BJ (cell line): ENCODE data around the gene STON2. TPM values are rescaled to one million over a fixed set of nuclear protein-coding genes. Genes with fewer than 3 reads are reported as not detected.

Experiments used
- CTCF ChIA-PET: fragments of 350-600 bp; formaldehyde crosslinking; extraction: SDS; loops from one replicate; lab custom pipeline; 2021; ENCODE audit warnings: antibody characterized with exemption, inconsistent platforms; lab: Yijun Ruan, JAX
- POLR2A ChIA-PET: fragments of 300-600 bp; sonication (Branson Sonifier 250); formaldehyde crosslinking; extraction: SDS; loops from one replicate; lab custom pipeline; 2021; ENCODE audit warnings: antibody characterized with exemption; lab: Charles Lee
- DNase-seq: peaks from one replicate; pipeline ENCODE4 v3.0.0-alpha.2; 2011; ENCODE audit warnings: low read depth
- H3K27me3 ChIP-seq: 2 replicates; pipeline ENCODE4 v1.6.0; 2011; ENCODE audit warnings: low read length; ENCODE audit not compliant: control insufficient read depth, insufficient read depth
- H3K36me3 ChIP-seq: 2 replicates; pipeline ENCODE4 v1.5.1; 2011; ENCODE audit warnings: low read length; ENCODE audit not compliant: control insufficient read depth, insufficient read depth
- H3K4me3 ChIP-seq: 2 replicates; pipeline ENCODE4 v1.5.1; 2011; ENCODE audit warnings: low read depth, mild to moderate bottlenecking, control low read depth, low read length
- CTCF ChIP-seq: IDR thresholded peaks from 2 replicates; pipeline ENCODE4 v1.5.1; 2011; ENCODE audit warnings: low read depth, mild to moderate bottlenecking, control low read depth, inconsistent platforms, low read length, moderate library complexity; ENCODE audit not compliant: insufficient read depth
- polyA plus RNA-seq: library from polyadenylated mRNA; depleted of rRNA; stranded (reverse); fragments of >200 nt; gene quantifications from 2 replicates; pipeline ENCODE4 v1.2.3, GENCODE V29; 2011

Gene STON2
- polyA plus RNA-seq, 1 experiment = not detected

GRCh38 chr14:81392976-81393643, 7.0 kb downstream of the STON2 start:
- 0 out of 2 replicates have a peak, but pooled peaks cover under 1% of the 10 kb centered on the region for H3K27me3 ChIP-seq

GRCh38 chr14:81392052-81392451, 8.1 kb downstream of the STON2 start:
- CTCF ChIA-PET = no interaction called here

More at GRCh38 chr14:81392976-81393643, 7.0 kb downstream of the STON2 start:
- DNase-seq = no peak
- H3K4me3 ChIP-seq = no peak overlapping the region
- no peak for TF ChIP-seq CTCF
- ChIA-PET CTCF (no interaction called here), POLR2A (no interaction called here)
- H3K36me3 ChIP-seq = no peaks in the 10 kb centered on the region

GRCh38 chr14:81390696-81391095, 9.4 kb downstream of the STON2 start:
- Histone ChIP-seq H3K27me3 (no peaks in the 10 kb centered on the region), H3K36me3 (no peaks in the 10 kb centered on the region), H3K4me3 (no peak overlapping the region)
- no peak for TF ChIP-seq CTCF
- ChIA-PET CTCF (no interaction called here), POLR2A (no interaction called here)
- no peak for DNase-seq

More at GRCh38 chr14:81392052-81392451, 8.1 kb downstream of the STON2 start:
- POLR2A ChIA-PET = no interaction called here
- no peak for TF ChIP-seq CTCF
- Histone ChIP-seq H3K27me3 (no peaks in the 10 kb centered on the region), H3K36me3 (no peaks in the 10 kb centered on the region), H3K4me3 (no peak overlapping the region)
- no peak for DNase-seq

GRCh38 chr14:81388336-81388735, 11.8 kb downstream of the STON2 start:
- Histone ChIP-seq H3K27me3 (no peaks in the 10 kb centered on the region), H3K36me3 (no peaks in the 10 kb centered on the region), H3K4me3 (no peak overlapping the region)
- POLR2A ChIA-PET = no interaction called here
- DNase-seq = no peak
- CTCF ChIA-PET = no interaction called here
- TF ChIP-seq CTCF = no peak

GRCh38 chr14:81386290-81386745, 13.8 kb downstream of the STON2 start:
- H3K36me3 ChIP-seq = no peaks in the 10 kb centered on the region
- ChIA-PET POLR2A (no interaction called here), CTCF (no interaction called here)

More at GRCh38 chr14:81386290-81386745, 13.8 kb downstream of the STON2 start:
- Histone ChIP-seq H3K27me3 (no peaks in the 10 kb centered on the region; the same call in 1 of the 2 replicates), H3K4me3 (no peak overlapping the region)
- no peak for TF ChIP-seq CTCF
- DNase-seq = no peak
